ENCODE results near the gene MACROH2A2.

The MACROH2A2 gene

GRCh38 chr10:70123817-70124216, 71.2 kb downstream of the MACROH2A2 start:
- H3K9me3 ChIP-seq (ENCODE audit: insufficient read depth, low read length) = no peaks in the 10 kb centered on the region
- no peaks in the 10 kb centered on the region for H3K4me1 ChIP-seq (ENCODE audit: low read length)
- H3K27ac ChIP-seq (ENCODE audit: low read length) = no peak overlapping the region
- H2AFZ ChIP-seq (ENCODE audit: low read depth, low read length) = no peak overlapping the region
- no peaks in the 10 kb centered on the region for H4K20me1 ChIP-seq (ENCODE audit: insufficient read depth, low read length)
- H3K27me3 ChIP-seq (ENCODE audit: low read depth, low read length) = no peaks in the 10 kb centered on the region
- H3K4me3 ChIP-seq (ENCODE audit: low read length) = no peak overlapping the region
- TF ChIP-seq EZH2phosphoT487 (IDR thresholded peaks at IDR 0.05; ENCODE audit: low read depth) (no peak), CTCF (IDR thresholded peaks at IDR 0.05; ENCODE audit: low read depth, low read length) (no peak)
- no peak overlapping the region for H3K4me2 ChIP-seq (ENCODE audit: low read length)
- H3K79me2 ChIP-seq (ENCODE audit: low read length) = no peaks in the 10 kb centered on the region
- H3K9ac ChIP-seq (ENCODE audit: low read length) = no peak overlapping the region
- no peaks in the 10 kb centered on the region for H3K36me3 ChIP-seq (replicated peaks; ENCODE audit: low read depth, low read length)

- H3K27ac ChIP-seq (ENCODE audit: low read length) = no peak overlapping the region
- TF ChIP-seq CTCF (IDR thresholded peaks at IDR 0.05; ENCODE audit: low read depth, low read length) = no peak
- no peak for TF ChIP-seq EZH2phosphoT487 (IDR thresholded peaks at IDR 0.05; ENCODE audit: low read depth)
- no peak overlapping the region for H3K9ac ChIP-seq (ENCODE audit: low read length)
- no peaks in the 10 kb centered on the region for H3K9me3 ChIP-seq (ENCODE audit: insufficient read depth, low read length)
- no peak overlapping the region for H3K4me3 ChIP-seq (ENCODE audit: low read length)
- no peak overlapping the region for H3K4me2 ChIP-seq (ENCODE audit: low read length)
- no peak overlapping the region for H2AFZ ChIP-seq (ENCODE audit: low read depth, low read length)
- H4K20me1 ChIP-seq (ENCODE audit: insufficient read depth, low read length) = no peaks in the 10 kb centered on the region
- H3K4me1 ChIP-seq (ENCODE audit: low read length) = no peaks in the 10 kb centered on the region
- H3K27me3 ChIP-seq (ENCODE audit: low read depth, low read length) = no peaks in the 10 kb centered on the region
- no peaks in the 10 kb centered on the region for H3K79me2 ChIP-seq (ENCODE audit: low read length)
- no peaks in the 10 kb centered on the region for H3K36me3 ChIP-seq (replicated peaks; ENCODE audit: low read depth, low read length)
Measured at GRCh38 chr10:70124415-70124814, 71.8 kb downstream of the MACROH2A2 start.

- Histone ChIP-seq H3K4me2 (ENCODE audit: low read length) (no peak overlapping the region), H3K36me3 (replicated peaks; ENCODE audit: low read depth, low read length) (no peaks in the 10 kb centered on the region), H2AFZ (ENCODE audit: low read depth, low read length) (no peak overlapping the region), H3K79me2 (ENCODE audit: low read length) (no peaks in the 10 kb centered on the region), H3K4me3 (ENCODE audit: low read length) (no peak overlapping the region), H3K27ac (ENCODE audit: low read length) (no peak overlapping the region), H3K27me3 (ENCODE audit: low read depth, low read length) (no peaks in the 10 kb centered on the region), H4K20me1 (ENCODE audit: insufficient read depth, low read length) (no peaks in the 10 kb centered on the region), H3K4me1 (ENCODE audit: low read length) (no peaks in the 10 kb centered on the region), H3K9me3 (ENCODE audit: insufficient read depth, low read length) (no peaks in the 10 kb centered on the region), H3K9ac (ENCODE audit: low read length) (no peak overlapping the region)
- TF ChIP-seq EZH2phosphoT487 (IDR thresholded peaks at IDR 0.05; ENCODE audit: low read depth) (no peak), CTCF (IDR thresholded peaks at IDR 0.05; ENCODE audit: low read depth, low read length) (no peak)
Measured at GRCh38 chr10:70124918-70125317, 72.3 kb downstream of the MACROH2A2 start.

- no peak overlapping the region for H3K9ac ChIP-seq (ENCODE audit: low read length)
- H2AFZ ChIP-seq (ENCODE audit: low read depth, low read length) = no peak overlapping the region
- no peak overlapping the region for H3K4me3 ChIP-seq (ENCODE audit: low read length)
- no peak overlapping the region for H3K27ac ChIP-seq (ENCODE audit: low read length)
- H4K20me1 ChIP-seq (ENCODE audit: insufficient read depth, low read length) = no peaks in the 10 kb centered on the region
- H3K9me3 ChIP-seq (ENCODE audit: insufficient read depth, low read length) = no peaks in the 10 kb centered on the region
- H3K4me2 ChIP-seq (ENCODE audit: low read length) = no peak overlapping the region
- no peaks in the 10 kb centered on the region for H3K36me3 ChIP-seq (replicated peaks; ENCODE audit: low read depth, low read length)
- no peaks in the 10 kb centered on the region for H3K27me3 ChIP-seq (ENCODE audit: low read depth, low read length)
- H3K4me1 ChIP-seq (ENCODE audit: low read length) = no peaks in the 10 kb centered on the region
- no peaks in the 10 kb centered on the region for H3K79me2 ChIP-seq (ENCODE audit: low read length)
- TF ChIP-seq EZH2phosphoT487 (IDR thresholded peaks at IDR 0.05; ENCODE audit: low read depth) (no peak), CTCF (IDR thresholded peaks at IDR 0.05; ENCODE audit: low read depth, low read length) (no peak)
Measured at GRCh38 chr10:70125918-70126552, 73.4 kb downstream of the MACROH2A2 start.

All from OCI-LY3 (cell line).